ENCODE data around the gene MYH14.

The MYH14 gene

GRCh38 chr19:50203281-50204080, at the start of gene MYH14:
Gene MYH14 (plus strand): TSS chr19:50203622. CDS start chr19:50210366, 6,744 bp downstream.
- no peak for DNase-seq

GRCh38 chr19:50154529-50154928, 48.9 kb upstream of the MYH14 start:
- DNase-seq, result no peak

DNA sequence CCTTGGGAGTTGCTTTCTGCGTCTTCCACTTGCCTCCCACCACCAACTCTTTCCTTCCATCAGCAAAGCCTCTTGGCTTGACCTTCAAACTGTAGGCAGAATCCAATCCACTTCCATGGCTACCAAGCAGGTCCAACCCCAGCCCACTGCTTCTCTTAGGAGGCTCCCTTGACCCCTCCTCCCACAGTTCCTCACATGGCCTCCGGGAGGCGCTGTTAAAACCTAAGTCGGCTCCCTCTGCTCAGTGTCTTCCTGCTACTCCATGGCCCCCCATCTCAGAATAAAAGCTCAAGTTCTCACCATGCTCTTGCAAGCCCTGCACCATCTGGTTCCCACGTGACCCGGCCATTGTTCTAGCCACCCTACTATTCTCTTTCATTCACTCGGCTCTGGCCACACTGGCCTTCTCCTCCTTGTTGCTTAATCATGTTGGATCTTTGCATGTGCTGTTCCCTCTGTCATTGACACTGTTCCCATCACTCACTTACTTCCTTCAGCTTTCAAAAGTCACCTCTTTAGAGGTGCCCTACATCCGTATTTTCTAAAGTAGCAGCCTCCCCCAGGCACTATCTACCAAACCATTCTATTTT, 47.8 kb upstream of the MYH14 start:
- no peak for DNase-seq

DNA sequence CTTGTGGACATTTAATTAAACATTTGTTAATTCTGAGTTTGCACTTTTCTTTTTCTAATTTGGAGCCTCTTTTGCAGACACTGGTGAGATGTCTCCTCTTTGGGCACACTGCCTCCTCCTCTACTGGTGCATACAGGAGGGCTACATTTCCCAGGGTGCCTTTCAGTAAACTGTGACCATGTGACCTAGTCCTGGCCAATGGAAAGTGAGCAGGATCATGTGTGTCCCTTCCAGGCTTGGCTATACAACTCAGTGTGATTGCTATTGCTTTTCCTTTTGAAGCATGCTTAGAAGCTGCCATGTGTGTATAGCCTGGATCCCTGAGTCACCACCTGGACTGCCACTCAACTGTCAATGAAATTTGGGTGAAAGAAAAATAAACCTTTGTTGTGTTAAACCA, 44.8 kb upstream of the MYH14 start:
- DNase-seq, result no peak

GRCh38 chr19:50159078-50159477, 44.3 kb upstream of the MYH14 start:
- no peak for DNase-seq

GRCh38 chr19:50162988-50163387, 40.4 kb upstream of the MYH14 start, which contains the start of gene IZUMO2:
Gene IZUMO2 (minus strand): TSS chr19:50163281. CDS start chr19:50163194, 87 bp downstream.
- DNase-seq, result no peak

- no peak for DNase-seq
These were observed 36.1 kb upstream of the MYH14 start for GRCh38 chr19:50167314-50167721.

DNA sequence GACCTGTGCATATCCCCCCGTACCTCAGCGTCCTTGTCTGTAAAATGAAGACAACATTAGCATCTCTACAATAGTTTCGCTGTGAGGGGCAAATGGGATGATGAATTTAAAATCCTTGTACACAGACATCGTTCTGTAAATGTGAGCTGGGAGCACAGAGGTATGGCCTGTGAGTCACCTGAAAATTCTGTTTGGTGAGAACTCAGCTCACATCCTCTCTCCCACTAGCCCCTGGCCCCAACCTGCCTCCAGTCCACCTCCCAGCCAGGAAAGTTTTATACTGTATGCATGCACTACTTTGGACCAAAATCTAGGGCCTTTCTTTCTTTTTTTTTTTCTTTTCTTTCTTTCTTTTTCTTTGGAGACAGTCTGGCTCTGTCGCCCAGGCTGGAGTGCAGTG, 31.7 kb upstream of the MYH14 start:
- DNase-seq, result no peak

- DNase-seq, result no peak
These were observed 30.7 kb upstream of the MYH14 start for GRCh38 chr19:50172726-50173125.

GRCh38 chr19:50173127-50173526, 30.3 kb upstream of the MYH14 start:
- DNase-seq, result no peak

GRCh38 chr19:50174100-50174793, 29.2 kb upstream of the MYH14 start:
- no peak for DNase-seq

DNA sequence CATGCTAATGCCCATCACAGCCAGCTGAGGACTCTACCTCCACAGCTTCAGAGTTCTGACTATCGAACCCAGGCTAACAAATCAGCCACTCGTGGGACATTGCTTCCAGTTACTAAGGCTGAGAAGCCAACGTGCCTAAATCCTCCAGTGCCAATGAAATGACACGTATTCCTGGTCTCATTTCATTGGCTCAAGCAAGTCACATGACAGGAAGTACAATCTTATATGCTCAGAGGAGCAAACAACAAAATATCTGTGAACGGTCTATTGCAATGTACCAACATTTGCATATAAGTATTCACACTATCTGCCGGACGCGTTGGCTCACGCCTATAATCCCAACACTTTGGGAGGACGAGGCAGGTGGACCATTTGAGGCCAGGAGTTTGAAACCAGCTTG, 27.5 kb upstream of the MYH14 start:
- DNase-seq, result no peak

DNA sequence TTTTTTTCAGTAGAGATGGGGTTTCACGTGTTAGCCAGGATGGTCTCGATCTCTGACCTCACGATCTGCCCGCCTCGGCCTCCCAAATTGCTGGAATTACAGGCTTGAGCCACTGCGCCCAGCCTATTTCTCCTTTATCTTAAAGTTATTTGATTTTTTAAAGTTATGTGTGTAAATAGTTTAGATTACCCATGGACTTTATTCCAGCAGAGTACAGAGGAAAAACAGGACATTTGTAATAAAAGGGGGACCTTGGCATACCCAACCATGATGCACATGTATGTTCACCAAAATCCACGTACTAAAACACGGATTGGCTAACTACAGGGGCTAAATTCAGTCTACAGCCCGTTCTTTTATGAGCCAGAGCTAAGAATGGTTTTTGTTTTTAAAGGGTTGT, 26.6 kb upstream of the MYH14 start:
- DNase-seq, result no peak

GRCh38 chr19:50178320-50178719, 25.1 kb upstream of the MYH14 start:
- DNase-seq, result no peak

- DNase-seq, result no peak
These were observed 24.4 kb upstream of the MYH14 start for GRCh38 chr19:50178859-50179537.

DNA sequence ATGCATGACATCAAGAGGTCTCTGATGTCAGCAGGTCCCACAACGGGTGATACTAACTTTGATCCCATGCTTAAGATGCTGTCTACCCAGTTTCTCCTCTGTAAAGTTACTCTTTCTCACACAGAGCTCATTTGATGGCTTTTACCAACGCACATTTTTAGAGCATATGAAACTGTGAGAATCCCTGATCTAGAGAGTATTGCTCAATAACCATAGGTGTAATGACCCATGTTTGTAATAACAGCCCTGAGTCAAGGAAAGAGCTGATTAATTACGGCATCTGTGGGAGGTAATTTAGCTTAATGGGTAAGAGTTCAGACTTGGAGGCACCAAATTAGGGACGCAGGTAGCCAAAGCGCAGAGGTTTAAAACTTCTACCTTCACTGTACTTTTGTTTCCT, 22.3 kb upstream of the MYH14 start:
- no peak for DNase-seq

GRCh38 chr19:50184196-50184595, 19.2 kb upstream of the MYH14 start:
- no peak for DNase-seq

DNA sequence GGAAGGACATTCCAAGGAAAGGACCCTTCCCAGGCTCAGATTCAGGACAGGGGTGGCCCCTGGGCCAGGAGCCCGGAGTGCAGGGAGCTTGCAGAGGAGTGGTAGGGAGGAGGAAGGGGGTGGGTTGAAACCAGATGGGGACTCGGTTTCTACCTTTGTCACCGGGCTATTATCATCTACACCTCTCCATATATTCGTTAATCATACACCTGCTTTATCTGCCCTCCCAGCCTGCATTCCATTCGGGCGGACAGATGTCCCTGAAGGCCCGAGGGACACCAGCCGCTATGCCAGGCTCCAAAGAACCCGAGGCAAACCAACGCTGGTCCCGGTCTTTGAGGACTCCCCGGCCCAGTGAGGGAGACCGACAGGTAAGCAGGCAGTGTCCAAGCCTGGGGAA, 15.5 kb upstream of the MYH14 start:
- no peak for DNase-seq

DNA sequence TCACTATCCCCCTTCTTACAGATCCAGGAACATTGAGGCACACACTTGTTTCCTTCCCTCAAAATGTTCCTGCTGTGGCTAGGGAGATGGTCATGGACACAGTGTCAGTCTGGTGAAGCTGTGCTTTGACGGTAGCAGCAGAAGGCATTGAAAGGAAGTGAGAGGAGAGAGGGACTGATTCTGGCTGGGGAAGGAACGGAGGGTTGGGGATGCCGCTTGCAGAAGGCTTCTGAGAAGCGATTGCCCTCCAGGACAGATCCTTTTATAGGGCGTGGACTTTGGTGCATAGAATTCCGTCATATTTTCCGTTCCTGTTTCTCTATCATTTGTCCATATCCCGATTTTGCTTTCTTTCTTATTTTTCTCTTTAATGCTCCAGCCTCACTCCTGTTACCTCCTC, 14.1 kb upstream of the MYH14 start:
- no peak for DNase-seq

DNA sequence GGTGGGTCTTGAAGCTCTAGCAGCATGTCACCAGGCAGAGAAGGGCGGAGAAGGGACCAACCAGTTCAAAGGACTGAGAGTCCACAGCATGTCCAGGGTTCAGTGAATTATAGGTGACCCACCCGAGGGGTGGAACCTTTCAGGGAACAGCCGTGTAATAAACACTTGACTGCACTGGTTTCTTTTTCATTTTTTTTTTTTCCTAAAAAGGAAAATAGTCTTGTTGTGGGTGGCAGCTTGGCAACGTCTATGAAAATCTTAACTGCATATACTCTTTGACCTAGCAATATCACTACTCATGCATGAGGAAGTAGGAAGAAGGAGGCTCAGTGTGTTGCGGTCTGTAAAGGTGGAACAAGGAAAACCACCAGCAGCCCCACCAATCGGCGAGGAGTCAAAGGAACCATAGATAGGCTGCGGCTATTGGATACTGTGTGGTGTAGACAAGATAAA, 13.0 kb upstream of the MYH14 start:
- no peak for DNase-seq

GRCh38 chr19:50191216-50191615, 12.2 kb upstream of the MYH14 start:
- no peak for DNase-seq

DNA sequence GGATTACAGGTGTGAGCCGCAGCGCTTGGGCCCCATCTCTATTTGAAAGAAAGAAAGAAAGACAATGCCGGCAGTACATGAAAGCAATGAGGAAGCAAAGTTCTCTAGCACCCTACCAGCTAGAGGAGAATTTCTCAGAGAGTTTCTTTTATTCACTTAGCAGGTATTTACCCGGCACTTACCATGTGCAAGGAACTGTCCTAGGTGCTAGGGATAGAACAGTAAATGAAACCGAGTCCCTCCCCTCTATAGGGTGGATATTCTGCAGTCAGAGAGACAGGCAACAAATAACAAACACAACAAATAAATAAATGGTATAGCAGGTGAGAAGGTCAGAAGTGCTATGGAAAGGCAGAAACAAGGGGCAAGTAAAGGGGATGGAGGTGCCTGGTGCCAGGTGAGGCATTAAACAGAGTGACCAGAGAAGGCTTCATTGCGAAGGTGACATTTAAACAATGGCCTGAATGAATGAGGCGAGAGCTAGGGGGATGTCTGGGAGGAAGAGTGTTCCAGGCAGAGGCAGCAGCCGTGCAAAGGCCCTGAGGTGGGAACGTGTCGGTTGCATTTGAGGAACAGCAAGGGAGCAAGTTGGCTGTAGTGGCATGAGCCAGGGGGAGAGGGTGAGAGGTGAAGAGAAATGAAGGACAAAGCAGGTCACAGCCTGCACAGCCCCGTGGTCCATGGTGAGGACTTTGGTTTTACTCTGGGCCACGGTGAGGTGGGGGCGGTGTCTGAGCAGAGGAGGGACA, 10.8 kb upstream of the MYH14 start:
- DNase-seq, result no peak

GRCh38 chr19:50195224-50195623, 8.2 kb upstream of the MYH14 start:
- DNase-seq, result no peak

Measured in activated CD4-positive, alpha-beta T cell treated with anti-CD3 and anti-CD28 coated beads for 4 hours (primary cell).